IPS-18c (cell line): Measurements from ENCODE around the gene YAP1.

ENCODE experiments used
- H3K4me3 ChIP-seq: 2 replicates; pipeline ENCODE4 v1.7.0; 2013; ENCODE audit warnings: low read depth, mild to moderate bottlenecking, low read length, moderate library complexity; ENCODE audit not compliant: insufficient read depth
- H3K9me3 ChIP-seq: one replicate; pipeline ENCODE4 v1.6.1; 2013; ENCODE audit warnings: mild to moderate bottlenecking, low read length, moderate library complexity; ENCODE audit not compliant: control insufficient read depth, insufficient read depth

Gene YAP1

DNA sequence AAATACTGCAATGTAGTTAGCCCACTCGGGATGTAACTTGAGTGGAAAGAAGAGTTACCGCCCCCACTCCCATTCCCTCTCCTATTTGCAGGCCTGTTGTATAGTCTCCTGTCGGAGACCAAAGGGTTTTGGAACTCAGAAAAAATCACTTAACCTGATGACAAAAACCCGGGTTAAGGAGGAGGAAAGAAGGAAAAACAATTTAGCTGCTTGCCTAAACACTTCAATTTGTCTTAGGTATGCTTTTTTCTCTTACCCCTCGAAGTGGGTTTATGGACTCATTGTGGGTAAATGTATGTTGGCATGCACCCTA is 2.2 kb downstream of the YAP1 start:
- Histone ChIP-seq H3K9me3 (peaks cover 3% of the 10 kb centered on the region), H3K4me3 (peak overlapping the region; percentile 71)

DNA sequence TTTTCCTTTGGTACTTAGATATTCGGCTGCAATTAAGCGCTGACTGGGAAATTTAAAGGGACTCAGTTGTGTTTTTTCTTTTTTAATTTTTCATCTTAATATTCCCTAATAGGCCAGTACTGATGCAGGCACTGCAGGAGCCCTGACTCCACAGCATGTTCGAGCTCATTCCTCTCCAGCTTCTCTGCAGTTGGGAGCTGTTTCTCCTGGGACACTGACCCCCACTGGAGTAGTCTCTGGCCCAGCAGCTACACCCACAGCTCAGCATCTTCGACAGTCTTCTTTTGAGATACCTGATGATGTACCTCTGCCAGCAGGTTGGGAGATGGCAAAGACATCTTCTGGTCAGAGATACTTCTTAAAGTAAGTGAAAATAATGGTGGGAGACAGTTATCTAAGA is 3.8 kb downstream of the YAP1 start:
- Histone ChIP-seq H3K4me3 (no peak overlapping the region), H3K9me3 (peaks cover 3% of the 10 kb centered on the region)

DNA sequence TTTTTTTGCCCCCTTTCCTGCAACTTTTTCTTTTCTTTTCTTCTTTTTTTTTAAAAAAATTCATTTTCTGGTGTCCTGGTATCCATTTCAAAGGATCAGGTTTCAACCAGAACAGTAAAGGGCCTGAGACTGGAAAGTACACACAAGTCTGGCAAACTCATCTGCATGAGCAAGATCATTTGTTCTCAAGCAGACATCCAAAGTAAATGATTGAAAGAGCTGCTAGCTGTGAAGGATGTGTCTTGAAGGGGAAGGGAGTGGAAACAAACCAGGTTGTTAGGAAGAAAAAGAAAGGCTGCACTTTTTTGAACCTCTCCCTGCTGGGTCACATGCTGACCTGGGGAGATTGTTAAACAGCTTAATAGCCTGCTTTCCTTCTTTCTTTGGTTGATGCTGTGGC is 5.3 kb downstream of the YAP1 start:
- Histone ChIP-seq H3K9me3 (no peaks in the 10 kb centered on the region), H3K4me3 (0 out of 2 replicates have a peak overlapping the region, but pooled peaks have one; percentile 10)

DNA sequence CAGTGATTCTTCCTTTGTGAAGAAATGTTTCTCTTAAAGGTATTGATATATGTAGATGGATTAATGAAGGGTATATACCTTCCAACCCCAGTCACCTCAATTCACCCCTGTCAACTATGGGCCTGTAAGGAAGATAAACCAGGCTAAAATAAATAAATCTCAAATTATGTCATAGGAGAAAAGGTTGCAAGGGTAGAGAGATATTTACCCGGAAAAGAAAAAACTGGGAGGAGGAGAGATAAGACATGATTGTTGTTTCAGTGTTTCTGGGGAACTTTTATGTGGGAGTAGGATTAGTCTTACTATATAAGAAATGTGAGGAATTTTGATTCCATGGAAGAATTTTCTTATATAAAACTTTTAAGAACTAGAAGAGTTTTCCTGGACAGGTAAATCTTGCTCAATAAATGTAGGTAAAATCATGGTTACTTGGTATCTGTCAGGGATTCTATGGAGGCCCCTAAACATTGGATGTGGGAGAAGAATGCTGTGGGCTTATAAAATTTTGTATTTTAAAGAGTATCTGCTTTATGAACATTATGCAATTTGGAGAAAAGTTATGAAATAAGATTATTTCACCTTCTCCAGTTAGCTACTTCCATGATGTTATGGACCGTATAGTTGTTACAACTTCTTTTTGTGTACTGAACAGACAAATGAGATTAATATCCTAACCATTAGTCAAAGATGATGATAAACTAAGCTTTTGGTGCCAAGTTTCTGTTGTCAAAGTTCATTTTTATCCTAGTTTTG is 6.4 kb downstream of the YAP1 start:
- Histone ChIP-seq H3K9me3 (no peaks in the 10 kb centered on the region), H3K4me3 (no peak overlapping the region)

DNA sequence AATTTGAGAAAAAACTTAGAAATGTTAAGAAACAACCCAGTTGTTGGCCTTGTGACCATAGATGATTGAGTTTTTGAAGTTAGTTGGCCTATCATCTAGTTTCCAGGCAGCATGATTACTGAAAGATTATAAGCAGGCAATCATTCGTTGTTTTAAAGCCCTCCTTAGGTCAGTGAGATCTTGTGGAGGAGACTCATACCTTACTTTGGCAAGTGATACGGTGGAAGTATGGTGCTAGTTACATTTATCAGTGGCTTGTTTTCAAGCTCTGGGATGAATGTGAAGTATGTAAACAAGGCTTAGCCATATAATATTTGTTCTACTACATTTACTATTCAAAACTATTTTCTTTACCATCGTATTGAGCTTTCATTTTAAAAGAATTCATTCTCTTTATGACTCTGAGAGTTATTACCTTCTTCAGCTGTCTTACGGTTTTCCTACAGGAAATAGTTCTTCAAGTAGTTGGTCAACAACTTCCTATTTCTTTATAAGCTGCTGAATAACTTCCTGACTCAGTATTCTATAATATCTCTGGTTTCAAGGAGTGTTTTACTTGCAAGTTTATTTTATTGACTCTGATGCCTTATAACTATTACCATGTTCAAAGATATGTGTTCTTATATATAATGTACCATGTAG is 7.3 kb downstream of the YAP1 start:
- Histone ChIP-seq H3K4me3 (no peak overlapping the region), H3K9me3 (no peaks in the 10 kb centered on the region)

DNA sequence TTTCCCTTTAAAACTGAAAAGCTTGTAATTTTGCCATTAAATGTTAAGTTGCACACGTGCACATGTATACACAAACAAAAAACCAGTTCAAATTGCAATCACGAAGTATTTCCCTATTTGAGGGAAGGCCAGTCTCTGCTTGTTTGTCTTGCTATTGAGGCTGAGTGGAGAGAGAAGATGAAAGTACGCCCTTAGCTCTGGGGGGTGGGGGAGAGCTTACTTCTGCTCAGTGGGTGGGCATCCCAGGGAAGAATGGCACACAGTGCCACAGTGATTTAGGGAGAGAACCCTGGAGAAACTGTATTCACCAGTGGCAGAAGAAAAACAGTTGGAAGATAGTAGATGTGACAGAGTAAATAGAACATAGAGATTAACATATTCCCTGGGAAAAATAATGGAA is 8.7 kb downstream of the YAP1 start:
- no peak overlapping the region for H3K4me3 ChIP-seq
- H3K9me3 ChIP-seq = peaks cover 2% of the 10 kb centered on the region

DNA sequence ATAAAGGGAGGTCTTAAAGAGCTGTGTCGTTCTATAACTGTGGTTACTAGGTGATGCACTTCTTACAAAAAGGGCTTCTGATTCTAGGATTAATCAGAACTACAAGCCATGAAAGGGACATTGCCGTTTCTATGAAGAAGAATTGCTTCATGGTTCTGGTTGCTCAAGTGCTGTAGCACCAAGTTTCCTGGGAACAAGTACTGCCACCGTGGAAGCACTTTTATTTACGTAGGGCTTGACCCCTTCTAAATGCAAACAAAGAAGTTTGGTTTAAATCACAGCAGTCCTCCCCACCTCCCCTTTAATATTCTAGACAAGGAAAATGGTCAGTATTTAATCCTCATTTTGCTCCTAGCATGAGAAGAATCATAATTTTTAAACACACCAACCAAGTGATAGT is 9.8 kb downstream of the YAP1 start:
- peaks cover 5% of the 10 kb centered on the region for H3K9me3 ChIP-seq
- H3K4me3 ChIP-seq = no peak overlapping the region

DNA sequence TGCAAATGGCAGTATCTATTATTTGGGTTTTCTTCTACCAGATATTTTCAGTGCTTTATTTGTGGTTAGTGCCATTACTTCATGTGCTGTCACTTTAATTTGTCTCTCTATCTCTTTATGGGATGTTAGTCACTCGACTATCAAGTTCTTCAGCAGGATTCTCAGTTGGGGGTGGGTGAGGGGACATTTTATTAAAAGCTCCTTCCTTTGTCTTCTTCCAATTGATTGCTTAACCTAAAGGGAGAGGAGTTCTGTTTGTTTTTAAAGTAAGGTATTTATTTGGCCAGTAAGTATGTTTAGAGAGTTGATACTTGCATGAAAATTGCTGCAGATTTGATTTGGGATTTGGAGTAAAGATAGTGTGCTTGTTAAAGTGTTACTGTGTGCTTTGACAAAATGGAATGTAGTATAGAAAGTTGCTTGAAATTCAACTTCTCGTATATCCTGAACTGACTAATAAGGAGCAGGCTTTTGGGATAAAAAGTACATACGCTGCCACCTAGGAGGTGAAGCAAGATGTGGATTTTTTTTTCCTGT is 10.3 kb downstream of the YAP1 start:
- no peak overlapping the region for H3K4me3 ChIP-seq
- peaks cover 7% of the 10 kb centered on the region for H3K9me3 ChIP-seq

DNA sequence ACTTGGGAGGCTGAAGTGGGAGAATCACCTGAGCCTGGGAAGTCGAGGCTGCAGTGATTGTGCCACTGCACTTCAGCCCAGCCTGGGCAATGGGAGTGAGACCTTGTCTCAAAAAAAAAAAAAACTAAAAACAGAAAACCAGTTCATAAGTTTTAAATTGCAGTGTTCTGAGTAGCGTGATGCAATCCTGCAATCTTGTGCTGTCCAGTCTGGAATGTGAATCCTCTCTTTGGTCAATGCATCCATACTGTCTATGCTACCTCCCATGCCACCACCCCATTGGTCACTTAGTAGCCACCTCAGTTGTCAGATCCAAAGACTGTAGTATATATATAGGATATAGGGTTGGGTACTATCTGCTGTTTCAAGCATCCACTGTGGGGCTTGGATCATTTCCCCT is 11.1 kb downstream of the YAP1 start:
- Histone ChIP-seq H3K4me3 (no peak overlapping the region), H3K9me3 (peaks cover 11% of the 10 kb centered on the region)

DNA sequence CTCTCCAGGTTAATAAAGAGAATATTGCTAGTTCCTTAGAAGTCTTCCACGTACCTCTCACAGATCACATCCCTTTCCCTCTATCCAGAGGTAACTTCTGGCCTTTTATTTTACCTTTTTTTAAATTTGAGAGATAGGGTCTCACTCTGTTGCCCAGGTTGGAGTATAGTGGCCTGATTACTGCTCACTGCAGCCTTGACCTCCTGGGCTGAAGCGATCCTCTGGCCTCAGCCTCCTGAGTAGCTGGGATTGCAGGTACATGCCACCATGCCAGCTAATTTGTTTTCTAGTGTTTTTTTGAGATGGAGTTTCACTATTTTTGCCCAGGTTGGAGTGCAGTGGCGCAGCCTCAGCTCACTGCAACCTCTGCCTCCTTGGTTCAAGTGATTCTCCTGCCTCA is 24.4 kb downstream of the YAP1 start:
- no peak overlapping the region for H3K4me3 ChIP-seq
- no peaks in the 10 kb centered on the region for H3K9me3 ChIP-seq

DNA sequence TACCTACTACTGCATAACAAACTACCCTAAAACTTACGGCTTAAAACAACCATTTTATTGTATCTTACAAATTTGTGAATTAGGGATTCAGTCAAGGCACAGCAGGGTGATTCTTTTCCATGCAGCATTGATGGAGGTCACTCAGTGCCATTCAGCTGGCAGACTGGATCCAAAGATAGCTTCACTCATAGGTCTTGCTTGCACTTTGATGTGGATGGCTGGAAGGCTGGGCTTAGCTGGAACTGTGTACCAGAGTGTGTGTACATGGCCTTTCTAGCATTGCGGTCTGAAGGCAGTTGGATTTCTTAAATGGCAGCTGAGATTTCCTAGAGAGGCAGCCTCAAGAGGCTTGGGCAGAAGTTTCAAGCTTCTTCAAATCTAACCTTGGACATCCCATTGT is 25.0 kb downstream of the YAP1 start:
- Histone ChIP-seq H3K9me3 (no peaks in the 10 kb centered on the region), H3K4me3 (no peak overlapping the region)

DNA sequence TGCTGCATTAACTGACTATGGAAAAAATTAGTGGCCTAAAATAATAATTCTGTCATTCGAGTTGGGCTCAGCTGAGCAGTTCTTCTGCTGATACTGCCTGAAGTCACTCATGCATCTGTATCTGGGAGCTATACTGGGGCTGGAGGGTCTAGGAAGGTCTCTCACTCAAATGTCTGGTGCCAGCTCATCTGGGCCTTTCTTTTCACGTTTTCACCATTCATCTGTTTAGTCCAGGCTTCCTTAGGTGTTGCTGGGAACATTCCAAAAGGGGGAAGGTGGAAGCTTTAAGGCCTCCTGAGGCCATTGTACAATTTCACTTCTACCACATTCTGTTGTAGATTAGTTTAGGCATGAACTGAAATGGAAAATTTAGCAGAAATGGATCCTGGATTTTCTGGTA is 28.0 kb downstream of the YAP1 start:
- no peaks in the 10 kb centered on the region for H3K9me3 ChIP-seq
- no peak overlapping the region for H3K4me3 ChIP-seq

DNA sequence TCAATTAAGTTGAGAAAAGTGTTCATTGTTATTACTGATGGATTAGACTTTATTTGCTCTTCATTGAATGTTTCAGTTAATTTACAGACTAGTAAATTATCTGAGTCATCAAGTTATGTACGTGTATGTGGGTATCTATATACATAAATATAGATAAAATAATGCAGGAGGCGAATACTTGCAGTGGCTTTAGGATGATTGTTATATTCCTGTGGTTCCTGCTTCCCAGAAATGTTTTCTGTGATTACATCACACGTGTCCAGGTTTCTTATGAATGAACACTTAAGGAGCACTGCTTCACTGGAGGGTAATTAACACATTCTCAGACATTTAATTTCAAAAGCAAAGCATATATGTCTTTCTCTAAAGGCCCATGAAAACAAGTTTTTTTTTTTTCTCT is 28.4 kb downstream of the YAP1 start:
- H3K9me3 ChIP-seq = no peaks in the 10 kb centered on the region
- H3K4me3 ChIP-seq = no peak overlapping the region

DNA sequence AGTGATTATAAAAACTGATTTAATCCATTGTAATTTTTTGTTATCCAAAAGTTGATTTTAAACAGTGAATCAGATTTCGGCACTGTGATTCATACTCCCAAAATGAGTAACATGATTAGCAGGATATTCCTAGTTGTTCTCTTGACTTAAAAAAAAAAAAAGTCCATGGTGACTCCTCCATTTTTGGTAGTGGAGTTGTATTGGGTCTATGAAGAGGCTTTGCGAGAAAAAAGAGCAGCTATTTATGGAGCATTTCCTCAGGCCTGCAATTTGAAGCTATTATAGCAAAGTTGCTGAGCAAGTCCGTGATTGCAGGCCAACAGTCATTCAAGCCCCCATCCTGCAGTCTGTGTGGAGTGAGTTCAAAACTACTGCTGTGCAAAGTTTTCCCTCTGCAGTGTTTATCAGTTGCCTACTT is 28.8 kb downstream of the YAP1 start:
- H3K9me3 ChIP-seq = no peaks in the 10 kb centered on the region
- no peak overlapping the region for H3K4me3 ChIP-seq

DNA sequence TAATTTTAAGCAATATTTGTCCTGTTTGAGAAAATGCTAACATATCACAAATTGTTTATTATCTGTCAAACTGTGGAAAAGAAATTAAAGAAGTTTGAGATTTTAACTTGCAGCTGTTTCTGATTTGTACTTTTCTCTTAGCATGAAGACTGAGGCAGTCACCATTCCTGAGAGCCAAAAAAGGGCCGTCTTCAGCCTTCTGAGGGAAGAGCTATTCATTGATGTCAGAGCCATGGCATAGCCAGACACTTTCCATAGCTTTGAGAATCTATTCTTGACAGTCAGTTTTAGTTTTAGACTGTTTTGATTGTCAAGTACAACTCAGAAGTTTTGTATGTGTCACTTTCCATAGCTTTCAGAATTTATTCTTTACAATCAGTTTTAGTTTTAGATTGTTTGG is 32.1 kb downstream of the YAP1 start:
- no peaks in the 10 kb centered on the region for H3K9me3 ChIP-seq
- no peak overlapping the region for H3K4me3 ChIP-seq

DNA sequence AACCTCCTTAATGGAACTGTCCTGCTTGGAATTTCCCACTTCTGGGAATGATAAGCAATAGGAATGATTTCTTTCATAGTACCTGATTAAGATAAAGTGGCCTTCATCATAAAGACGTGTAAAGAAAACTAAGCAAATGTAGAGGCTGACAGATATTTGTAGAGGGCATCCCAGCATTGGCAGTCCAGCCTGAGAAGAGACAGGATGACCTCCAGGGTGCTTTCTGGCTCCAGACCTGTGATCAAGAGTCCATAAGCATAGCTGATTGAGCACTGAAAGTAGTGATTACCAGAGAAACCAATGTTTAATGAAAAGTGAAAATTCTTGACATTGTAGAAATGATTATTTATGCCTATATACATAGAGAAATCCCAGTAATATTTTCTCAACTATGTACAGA is 33.6 kb downstream of the YAP1 start:
- Histone ChIP-seq H3K4me3 (no peak overlapping the region), H3K9me3 (no peaks in the 10 kb centered on the region)

DNA sequence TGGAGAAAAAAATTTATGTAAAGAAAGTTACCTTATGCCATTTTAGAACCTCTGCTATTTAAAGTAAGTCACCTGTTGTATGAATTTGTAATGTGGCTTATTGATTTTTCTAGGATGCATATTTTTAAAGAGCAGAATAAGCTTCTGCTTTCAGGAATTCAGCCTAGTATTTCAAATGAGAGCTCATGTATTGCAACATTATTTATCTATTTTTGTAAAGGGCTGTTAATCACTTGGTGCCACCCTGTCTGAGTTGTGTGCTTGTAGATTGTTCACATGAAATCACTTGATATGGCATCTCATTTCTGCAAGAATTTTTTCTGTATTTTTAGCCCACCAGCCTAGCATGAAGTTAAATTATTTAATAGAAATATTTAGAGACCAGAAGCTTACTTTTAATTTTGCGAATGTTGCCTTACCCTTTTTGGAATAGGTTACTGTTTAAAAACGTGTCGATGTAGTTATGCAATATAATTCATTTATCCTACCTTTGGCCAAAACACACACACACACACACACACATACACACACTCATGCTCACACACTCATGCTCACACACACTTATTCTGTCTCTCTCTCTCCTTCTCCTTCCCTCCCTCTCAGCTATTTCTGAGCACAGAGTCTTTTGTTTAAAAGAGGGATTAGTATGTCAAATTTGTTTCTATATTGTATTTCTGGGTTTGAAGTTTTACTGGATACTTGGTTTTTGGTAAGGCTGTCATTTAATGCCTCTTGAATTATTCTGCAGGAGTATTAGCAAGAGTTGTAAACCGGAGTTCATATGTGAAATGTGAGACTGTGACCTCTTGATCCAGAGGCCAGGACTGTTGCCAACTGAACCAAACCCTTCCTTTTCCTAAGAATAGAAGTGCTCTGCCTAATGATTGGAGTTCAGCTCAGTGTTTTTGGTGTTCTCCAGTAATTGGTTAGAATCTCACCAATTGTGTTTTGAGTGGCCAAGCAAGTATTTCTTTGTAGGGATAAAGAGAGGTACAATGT is 34.4 kb downstream of the YAP1 start:
- no peaks in the 10 kb centered on the region for H3K9me3 ChIP-seq
- no peak overlapping the region for H3K4me3 ChIP-seq

DNA sequence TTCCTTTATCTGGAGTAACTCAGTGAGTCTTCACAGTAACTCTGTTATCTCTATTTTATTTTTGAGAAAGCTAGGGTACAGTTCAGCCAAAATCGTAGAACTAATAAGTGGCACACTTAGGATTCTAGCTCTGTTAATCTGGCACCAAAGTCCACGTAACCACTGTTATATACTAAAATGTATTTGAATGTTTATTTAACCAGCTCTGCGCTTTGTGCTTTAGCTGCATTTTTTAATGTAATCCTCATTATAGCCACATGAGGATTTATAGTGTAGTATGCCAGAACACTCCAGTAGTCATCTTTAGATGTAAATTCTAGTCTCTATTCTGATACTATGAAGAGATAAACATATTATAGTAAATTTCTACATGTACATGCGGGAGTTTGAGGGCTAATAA is 36.8 kb downstream of the YAP1 start:
- Histone ChIP-seq H3K9me3 (no peaks in the 10 kb centered on the region), H3K4me3 (no peak overlapping the region)
